ENCODE measurements around the gene MDM4.
A peak's percentile ranks its signal among the peaks of the same experiment; 100 is the strongest.

MDM4 gene

GRCh38 chr1:204523605-204524215 lies 7.5 kb downstream of the MDM4 start:
- no peak overlapping the region for H3K27ac ChIP-seq (ENCODE audit: low read depth, low read length)

GRCh38 chr1:204524986-204525385 lies 8.8 kb downstream of the MDM4 start:
- Histone ChIP-seq H3K18ac (ENCODE audit: low read length) (no peak overlapping the region), H3K27ac (ENCODE audit: low read depth, low read length) (no peak overlapping the region), H3K9ac (ENCODE audit: low read length) (no peak overlapping the region), H2BK15ac (replicated peaks; ENCODE audit: low read depth) (no peak overlapping the region), H3K4me1 (ENCODE audit: control insufficient read depth, low read depth, low read length) (no peaks in the 10 kb centered on the region), H3K23ac (ENCODE audit: low read length) (no peak overlapping the region), H3K36me3 (ENCODE audit: control insufficient read depth, insufficient read depth, low read length) (peaks cover 7% of the 10 kb centered on the region), H3K4me3 (ENCODE audit: low read length) (no peak overlapping the region), H4K5ac (ENCODE audit: low read length) (no peak overlapping the region), H2BK5ac (ENCODE audit: low read length) (no peak overlapping the region), H3K27me3 (ENCODE audit: insufficient read depth, low read length, poor library complexity) (no peaks in the 10 kb centered on the region), H4K8ac (ENCODE audit: low read depth, low read length) (no peak overlapping the region), H3K79me2 (ENCODE audit: control insufficient read depth, insufficient read depth, low read length) (peaks cover 28% of the 10 kb centered on the region), H2AK5ac (ENCODE audit: low read length) (no peak overlapping the region), H3K79me1 (ENCODE audit: low read length) (peaks cover 10% of the 10 kb centered on the region), H3K56ac (ENCODE audit: low read length) (no peak overlapping the region), H3K4me2 (ENCODE audit: low read length) (no peak overlapping the region), H3K4ac (ENCODE audit: low read depth, low read length) (no peak overlapping the region), H2BK120ac (ENCODE audit: low read depth, low read length) (no peak overlapping the region)
- no CpG with 5 or more reads among the region's 3 CpGs for WGBS (ENCODE audit: extremely low coverage, insufficient coverage, low lambda C conversion rate)
- DNase-seq = no peak

More at GRCh38 chr1:204523605-204524215, 7.5 kb downstream of the MDM4 start:
- Histone ChIP-seq H4K5ac (ENCODE audit: low read length) (no peak overlapping the region), H3K18ac (ENCODE audit: low read length) (no peak overlapping the region), H3K79me2 (ENCODE audit: control insufficient read depth, insufficient read depth, low read length) (peaks cover 37% of the 10 kb centered on the region), H2BK15ac (replicated peaks; ENCODE audit: low read depth) (no peak overlapping the region), H3K4ac (ENCODE audit: low read depth, low read length) (no peak overlapping the region), H3K4me2 (ENCODE audit: low read length) (no peak overlapping the region), H2AK5ac (ENCODE audit: low read length) (no peak overlapping the region), H3K23ac (ENCODE audit: low read length) (no peak overlapping the region), H3K27me3 (ENCODE audit: insufficient read depth, low read length, poor library complexity) (no peaks in the 10 kb centered on the region), H3K79me1 (ENCODE audit: low read length) (peaks cover 15% of the 10 kb centered on the region), H2BK120ac (ENCODE audit: low read depth, low read length) (no peak overlapping the region), H3K4me1 (ENCODE audit: control insufficient read depth, low read depth, low read length) (no peaks in the 10 kb centered on the region), H3K56ac (ENCODE audit: low read length) (no peak overlapping the region), H2BK5ac (ENCODE audit: low read length) (no peak overlapping the region), H3K36me3 (ENCODE audit: control insufficient read depth, insufficient read depth, low read length) (peaks cover 2% of the 10 kb centered on the region), H3K4me3 (ENCODE audit: low read length) (no peak overlapping the region), H3K9ac (ENCODE audit: low read length) (no peak overlapping the region), H4K8ac (ENCODE audit: low read depth, low read length) (no peak overlapping the region)
- WGBS (ENCODE audit: extremely low coverage, insufficient coverage, low lambda C conversion rate) = no CpG with 5 or more reads among the region's 9 CpGs
- DNase-seq = peak; percentile 48

- no peak overlapping the region for H2BK15ac ChIP-seq (replicated peaks; ENCODE audit: low read depth)
- H3K27me3 ChIP-seq (ENCODE audit: insufficient read depth, low read length, poor library complexity) = no peaks in the 10 kb centered on the region
- no peak overlapping the region for H4K5ac ChIP-seq (ENCODE audit: low read length)
- no peak overlapping the region for H4K8ac ChIP-seq (ENCODE audit: low read depth, low read length)
- H3K36me3 ChIP-seq (ENCODE audit: control insufficient read depth, insufficient read depth, low read length) = peaks cover 7% of the 10 kb centered on the region
- H3K9ac ChIP-seq (ENCODE audit: low read length) = no peak overlapping the region
- peaks cover 10% of the 10 kb centered on the region for H3K79me2 ChIP-seq (ENCODE audit: control insufficient read depth, insufficient read depth, low read length)
- H3K23ac ChIP-seq (ENCODE audit: low read length) = no peak overlapping the region
- H3K4me2 ChIP-seq (ENCODE audit: low read length) = no peak overlapping the region
- H3K56ac ChIP-seq (ENCODE audit: low read length) = no peak overlapping the region
- H3K27ac ChIP-seq (ENCODE audit: low read depth, low read length) = no peak overlapping the region
- H2BK120ac ChIP-seq (ENCODE audit: low read depth, low read length) = no peak overlapping the region
- H2BK5ac ChIP-seq (ENCODE audit: low read length) = no peak overlapping the region
- no peak for DNase-seq
- no peak overlapping the region for H3K4ac ChIP-seq (ENCODE audit: low read depth, low read length)
- H3K4me1 ChIP-seq (ENCODE audit: control insufficient read depth, low read depth, low read length) = no peaks in the 10 kb centered on the region
- WGBS (ENCODE audit: extremely low coverage, insufficient coverage, low lambda C conversion rate) = no CpG with 5 or more reads among the region's 5 CpGs
- H2AK5ac ChIP-seq (ENCODE audit: low read length) = no peak overlapping the region
- no peak overlapping the region for H3K18ac ChIP-seq (ENCODE audit: low read length)
- H3K4me3 ChIP-seq (ENCODE audit: low read length) = no peak overlapping the region
- H3K79me1 ChIP-seq (ENCODE audit: low read length) = peaks cover 7% of the 10 kb centered on the region
Observed at GRCh38 chr1:204528241-204528640, 12.0 kb downstream of the MDM4 start.

- Histone ChIP-seq H2BK120ac (ENCODE audit: low read depth, low read length) (no peak overlapping the region), H4K5ac (ENCODE audit: low read length) (no peak overlapping the region), H3K27ac (ENCODE audit: low read depth, low read length) (no peak overlapping the region), H4K8ac (ENCODE audit: low read depth, low read length) (no peak overlapping the region), H3K9ac (ENCODE audit: low read length) (no peak overlapping the region), H3K18ac (ENCODE audit: low read length) (no peak overlapping the region), H3K23ac (ENCODE audit: low read length) (no peak overlapping the region), H2AK5ac (ENCODE audit: low read length) (no peak overlapping the region), H3K79me2 (ENCODE audit: control insufficient read depth, insufficient read depth, low read length) (peaks cover 9% of the 10 kb centered on the region), H2BK5ac (ENCODE audit: low read length) (no peak overlapping the region), H3K27me3 (ENCODE audit: insufficient read depth, low read length, poor library complexity) (no peaks in the 10 kb centered on the region), H3K4me2 (ENCODE audit: low read length) (no peak overlapping the region), H3K4me1 (ENCODE audit: control insufficient read depth, low read depth, low read length) (no peaks in the 10 kb centered on the region), H3K36me3 (ENCODE audit: control insufficient read depth, insufficient read depth, low read length) (peaks cover 7% of the 10 kb centered on the region), H2BK15ac (replicated peaks; ENCODE audit: low read depth) (no peak overlapping the region), H3K4me3 (ENCODE audit: low read length) (no peak overlapping the region), H3K4ac (ENCODE audit: low read depth, low read length) (no peak overlapping the region), H3K56ac (ENCODE audit: low read length) (no peak overlapping the region), H3K79me1 (ENCODE audit: low read length) (peaks cover 6% of the 10 kb centered on the region)
- no peak for DNase-seq
- no CpG with 5 or more reads among the region's 8 CpGs for WGBS (ENCODE audit: extremely low coverage, insufficient coverage, low lambda C conversion rate)
Observed at GRCh38 chr1:204528677-204529076, 12.5 kb downstream of the MDM4 start.

- Histone ChIP-seq H2BK5ac (ENCODE audit: low read length) (no peak overlapping the region), H3K18ac (ENCODE audit: low read length) (no peak overlapping the region), H3K4me3 (ENCODE audit: low read length) (no peak overlapping the region), H3K27ac (ENCODE audit: low read depth, low read length) (no peak overlapping the region), H3K9ac (ENCODE audit: low read length) (no peak overlapping the region), H3K56ac (ENCODE audit: low read length) (no peak overlapping the region), H3K4ac (ENCODE audit: low read depth, low read length) (no peak overlapping the region), H3K27me3 (ENCODE audit: insufficient read depth, low read length, poor library complexity) (no peaks in the 10 kb centered on the region), H3K79me1 (ENCODE audit: low read length) (peaks cover 4% of the 10 kb centered on the region), H2BK120ac (ENCODE audit: low read depth, low read length) (no peak overlapping the region), H4K5ac (ENCODE audit: low read length) (no peak overlapping the region), H3K4me2 (ENCODE audit: low read length) (no peak overlapping the region), H3K36me3 (ENCODE audit: control insufficient read depth, insufficient read depth, low read length) (peaks cover 7% of the 10 kb centered on the region), H3K23ac (ENCODE audit: low read length) (no peak overlapping the region), H3K4me1 (ENCODE audit: control insufficient read depth, low read depth, low read length) (no peaks in the 10 kb centered on the region), H2AK5ac (ENCODE audit: low read length) (no peak overlapping the region), H4K8ac (ENCODE audit: low read depth, low read length) (no peak overlapping the region), H2BK15ac (replicated peaks; ENCODE audit: low read depth) (no peak overlapping the region), H3K79me2 (ENCODE audit: control insufficient read depth, insufficient read depth, low read length) (peaks cover 4% of the 10 kb centered on the region)
- no peak for DNase-seq
- no CpG with 5 or more reads among the region's 7 CpGs for WGBS (ENCODE audit: extremely low coverage, insufficient coverage, low lambda C conversion rate)
Observed at GRCh38 chr1:204529371-204529895, 13.2 kb downstream of the MDM4 start.

GRCh38 chr1:204530932-204531331 lies 14.7 kb downstream of the MDM4 start:
- Histone ChIP-seq H3K79me1 (ENCODE audit: low read length) (no peaks in the 10 kb centered on the region), H2BK120ac (ENCODE audit: low read depth, low read length) (no peak overlapping the region), H3K4me3 (ENCODE audit: low read length) (no peak overlapping the region), H3K56ac (ENCODE audit: low read length) (no peak overlapping the region), H3K18ac (ENCODE audit: low read length) (no peak overlapping the region), H3K9ac (ENCODE audit: low read length) (no peak overlapping the region), H3K4ac (ENCODE audit: low read depth, low read length) (no peak overlapping the region), H3K27ac (ENCODE audit: low read depth, low read length) (no peak overlapping the region), H3K79me2 (ENCODE audit: control insufficient read depth, insufficient read depth, low read length) (no peaks in the 10 kb centered on the region), H4K8ac (ENCODE audit: low read depth, low read length) (no peak overlapping the region), H3K4me1 (ENCODE audit: control insufficient read depth, low read depth, low read length) (no peaks in the 10 kb centered on the region), H3K27me3 (ENCODE audit: insufficient read depth, low read length, poor library complexity) (no peaks in the 10 kb centered on the region), H3K4me2 (ENCODE audit: low read length) (no peak overlapping the region), H3K36me3 (ENCODE audit: control insufficient read depth, insufficient read depth, low read length) (peaks cover 7% of the 10 kb centered on the region), H2BK15ac (replicated peaks; ENCODE audit: low read depth) (no peak overlapping the region), H2AK5ac (ENCODE audit: low read length) (no peak overlapping the region), H4K5ac (ENCODE audit: low read length) (no peak overlapping the region), H2BK5ac (ENCODE audit: low read length) (no peak overlapping the region), H3K23ac (ENCODE audit: low read length) (no peak overlapping the region)
- no CpG with 5 or more reads among the region's 1 CpG for WGBS (ENCODE audit: extremely low coverage, insufficient coverage, low lambda C conversion rate)
- DNase-seq = no peak
